ENCODE data around the gene ZBTB22. TPM values are rescaled to one million over a fixed set of nuclear protein-coding genes. Genes with fewer than 3 reads are reported as not detected.

The ZBTB22 gene
- total and polyA plus RNA-seq, 2 donors (not counting 1 experiment from before 2014, with no cell fraction given): 25.9 to 39.7 TPM

- Histone ChIP-seq H3K27me3 (replicated peaks in 1 of 4; ENCODE audit: control extremely low read depth in 1 of 4, control insufficient read depth in 3 of 4, insufficient read depth in 4 of 4, low read length in 3 of 4) (no peaks in the 10 kb centered on the region), H3K4me2 (replicated peaks; ENCODE audit: low read depth, low read length, poor library complexity, severe bottlenecking) (peak overlapping the region; percentile 84), H3K79me2 (ENCODE audit: control insufficient read depth, insufficient read depth, low read length) (peaks cover 90% of the 10 kb centered on the region), H4K20me1 (ENCODE audit: control insufficient read depth, insufficient read depth, low read length, poor library complexity, severe bottlenecking) (peaks cover 47% of the 10 kb centered on the region), H2AFZ (ENCODE audit: insufficient read depth, low read depth, low read length, poor library complexity, severe bottlenecking) (no peak overlapping the region), H3K9me3 (ENCODE audit: control extremely low read depth in 1 of 3, control insufficient read depth in 2 of 3, insufficient read depth in 1 of 3, low read length in 2 of 3) (no peaks in the 10 kb centered on the region), H3K4me3 (ENCODE audit: control extremely low read depth in 1 of 5, extremely low read depth in 1 of 5, insufficient read depth in 1 of 5, low read depth in 2 of 5, low read length in 4 of 5) (peak overlapping the region in 4 of 5 experiments; percentile 82 to 99 (median 89)), H3K36me3 (replicated peaks in 1 of 2; ENCODE audit: control extremely low read depth in 1 of 2, control insufficient read depth in 1 of 2, extremely low read depth in 1 of 2, insufficient read depth in 2 of 2, low read length in 1 of 2) (peaks cover 3 to 47% of the 10 kb centered on the region in 2 experiments), H3K9ac (ENCODE audit: low read length) (peak overlapping the region; percentile 95), H3K4me1 (ENCODE audit: control insufficient read depth in 2 of 2, insufficient read depth in 2 of 2, low read length in 2 of 2) (peaks cover 68 to 79% of the 10 kb centered on the region in 2 donors), H3K27ac (ENCODE audit: low read length in 2 of 2) (peak overlapping the region; percentile 51 to 100)
- Mint-ChIP-seq H3K4me3 (peak overlapping the region; percentile 100), H3K9me3 (ENCODE audit: insufficient read depth) (no peaks in the 10 kb centered on the region), H3K4me1 (peaks cover 82% of the 10 kb centered on the region), H3K27me3 (no peaks in the 10 kb centered on the region), H3K27ac (peak overlapping the region; percentile 99)
- ChIA-PET POLR2A (interaction anchor here (0.6 to 2.3 kb wide), 24 partner anchors 10 to 1108 kb away, joined by 3 to 29 read pairs (median 5); partner anchors contain the start of genes B3GALT4, BAK1, PHF1 and RGL2), CTCF (interaction anchor here (1.0 to 5.3 kb wide), 11 partner anchors 14 to 1825 kb away, joined by 3 to 50 read pairs (median 6); partner anchors contain the start of genes B3GALT4, CUTA, RGL2 and RPS18)
- no peak for TF ChIP-seq EZH2 (IDR thresholded peaks at IDR 0.05; ENCODE audit: borderline replicate concordance, insufficient read depth, low read depth, low read length, poor library complexity, severe bottlenecking)
- TF ChIP-seq, protein P1, sequence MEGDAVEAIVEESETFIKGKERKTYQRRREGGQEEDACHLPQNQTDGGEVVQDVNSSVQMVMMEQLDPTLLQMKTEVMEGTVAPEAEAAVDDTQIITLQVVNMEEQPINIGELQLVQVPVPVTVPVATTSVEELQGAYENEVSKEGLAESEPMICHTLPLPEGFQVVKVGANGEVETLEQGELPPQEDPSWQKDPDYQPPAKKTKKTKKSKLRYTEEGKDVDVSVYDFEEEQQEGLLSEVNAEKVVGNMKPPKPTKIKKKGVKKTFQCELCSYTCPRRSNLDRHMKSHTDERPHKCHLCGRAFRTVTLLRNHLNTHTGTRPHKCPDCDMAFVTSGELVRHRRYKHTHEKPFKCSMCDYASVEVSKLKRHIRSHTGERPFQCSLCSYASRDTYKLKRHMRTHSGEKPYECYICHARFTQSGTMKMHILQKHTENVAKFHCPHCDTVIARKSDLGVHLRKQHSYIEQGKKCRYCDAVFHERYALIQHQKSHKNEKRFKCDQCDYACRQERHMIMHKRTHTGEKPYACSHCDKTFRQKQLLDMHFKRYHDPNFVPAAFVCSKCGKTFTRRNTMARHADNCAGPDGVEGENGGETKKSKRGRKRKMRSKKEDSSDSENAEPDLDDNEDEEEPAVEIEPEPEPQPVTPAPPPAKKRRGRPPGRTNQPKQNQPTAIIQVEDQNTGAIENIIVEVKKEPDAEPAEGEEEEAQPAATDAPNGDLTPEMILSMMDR (IDR thresholded peaks at IDR 0.05): no peak
- DNase-seq: no peak
- intact Hi-C loops (cut with micrococcal nuclease): no loop called here
- peak; percentile 0 for ATAC-seq (ENCODE audit: low read depth)
- WGBS (ENCODE audit: insufficient coverage): 0% methylated on average over 4 of the region's 27 CpGs
Observed at GRCh38 chr6:33317419-33317668, 200 bp downstream of the ZBTB22 start.

GRCh38 chr6:33316603-33317418 is 733 bp downstream of the ZBTB22 start:
- TF ChIP-seq, protein P1 (IDR thresholded peaks at IDR 0.05): no peak
- TF ChIP-seq EZH2 (IDR thresholded peaks at IDR 0.05; ENCODE audit: borderline replicate concordance, insufficient read depth, low read depth, low read length, poor library complexity, severe bottlenecking): no peak
- no peaks in the 10 kb centered on the region for H3K9me3 Mint-ChIP-seq (ENCODE audit: insufficient read depth)
- intact Hi-C loops (cut with micrococcal nuclease): no loop called here
- Histone ChIP-seq H3K4me3 (ENCODE audit: control extremely low read depth in 1 of 5, extremely low read depth in 1 of 5, insufficient read depth in 1 of 5, low read depth in 2 of 5, low read length in 4 of 5) (peak overlapping the region in 4 of 5 experiments; percentile 82 to 99 (median 89)), H4K20me1 (ENCODE audit: control insufficient read depth, insufficient read depth, low read length, poor library complexity, severe bottlenecking) (peaks cover 52% of the 10 kb centered on the region), H2AFZ (ENCODE audit: insufficient read depth, low read depth, low read length, poor library complexity, severe bottlenecking) (no peak overlapping the region), H3K4me1 (ENCODE audit: control insufficient read depth in 2 of 2, insufficient read depth in 2 of 2, low read length in 2 of 2) (peaks cover 72 to 79% of the 10 kb centered on the region in 2 donors), H3K36me3 (replicated peaks in 1 of 2; ENCODE audit: control extremely low read depth in 1 of 2, control insufficient read depth in 1 of 2, extremely low read depth in 1 of 2, insufficient read depth in 2 of 2, low read length in 1 of 2) (peaks cover 3 to 52% of the 10 kb centered on the region in 2 experiments), H3K27ac (ENCODE audit: low read length in 2 of 2) (peak overlapping the region; percentile 51 to 100), H3K9me3 (ENCODE audit: control extremely low read depth in 1 of 3, control insufficient read depth in 2 of 3, insufficient read depth in 1 of 3, low read length in 2 of 3) (no peaks in the 10 kb centered on the region), H3K27me3 (replicated peaks in 1 of 4; ENCODE audit: control extremely low read depth in 1 of 4, control insufficient read depth in 3 of 4, insufficient read depth in 4 of 4, low read length in 3 of 4) (no peaks in the 10 kb centered on the region), H3K79me2 (ENCODE audit: control insufficient read depth, insufficient read depth, low read length) (peaks cover 90% of the 10 kb centered on the region), H3K4me2 (replicated peaks; ENCODE audit: low read depth, low read length, poor library complexity, severe bottlenecking) (peak overlapping the region; percentile 65), H3K9ac (ENCODE audit: low read length) (peak overlapping the region; percentile 95)
- H3K27me3 Mint-ChIP-seq: no peaks in the 10 kb centered on the region
- ChIA-PET POLR2A (interaction anchor here (0.6 to 2.3 kb wide), 17 partner anchors 11 to 348 kb away, joined by 3 to 29 read pairs (median 5); partner anchors contain the start of genes B3GALT4, BAK1, PHF1 and RGL2), CTCF (interaction anchor here (0.5 to 5.3 kb wide), 9 partner anchors 15 to 1824 kb away, joined by 3 to 50 read pairs (median 5); partner anchors contain the start of genes B3GALT4 and CUTA)
- H3K4me3 Mint-ChIP-seq: peak overlapping the region; percentile 100
- H3K27ac Mint-ChIP-seq: peak overlapping the region; percentile 99
- peaks cover 82% of the 10 kb centered on the region for H3K4me1 Mint-ChIP-seq
- ATAC-seq (ENCODE audit: low read depth): no peak
- 85% methylated on average over 9 of the region's 19 CpGs for WGBS (ENCODE audit: insufficient coverage)
- DNase-seq: no peak
